ENCODE measurements around the gene KCNIP4.

- TF ChIP-seq CTCF (IDR thresholded peaks at IDR 0.05) (no peak), POLR2AphosphoS5 (IDR thresholded peaks at IDR 0.05) (no peak), EP300 (IDR thresholded peaks at IDR 0.05; ENCODE audit: low read depth) (no peak)
Measured at GRCh38 chr4:21045119-21045518, 903.5 kb downstream of the KCNIP4 start.

All from transverse colon (tissue), 4 donors.